Measurements from ENCODE around the gene ARPC1A.

Gene ARPC1A

DNA sequence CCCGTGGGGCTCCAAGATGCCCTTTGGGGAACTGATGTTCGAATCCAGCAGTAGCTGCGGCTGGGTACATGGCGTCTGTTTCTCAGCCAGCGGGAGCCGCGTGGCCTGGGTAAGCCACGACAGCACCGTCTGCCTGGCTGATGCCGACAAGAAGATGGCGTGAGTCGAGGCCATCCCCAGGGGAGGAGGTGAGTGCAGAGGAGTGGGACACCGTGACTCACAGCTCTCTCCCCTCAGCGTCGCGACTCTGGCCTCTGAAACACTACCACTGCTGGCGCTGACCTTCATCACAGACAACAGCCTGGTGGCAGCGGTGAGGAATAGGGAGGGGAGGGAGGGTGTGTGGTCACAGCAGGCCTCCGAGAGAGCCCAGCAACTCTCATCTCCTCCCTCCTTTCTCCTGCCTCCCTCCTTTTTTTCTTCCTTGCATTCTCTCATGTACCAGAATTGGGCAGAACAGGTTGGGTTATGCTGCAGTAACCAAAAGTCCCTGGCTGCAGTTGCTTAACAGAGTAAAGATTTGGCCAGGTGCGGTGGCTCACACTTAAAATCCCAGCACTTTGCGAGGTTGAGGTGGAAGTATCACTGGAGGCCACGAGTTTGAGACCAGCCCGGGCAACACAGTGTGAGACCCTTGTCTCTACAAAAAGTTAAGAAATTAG lies 65.4 kb downstream of the ARPC1A start:
- no peak for DNase-seq (ENCODE audit: low spot score)

DNA sequence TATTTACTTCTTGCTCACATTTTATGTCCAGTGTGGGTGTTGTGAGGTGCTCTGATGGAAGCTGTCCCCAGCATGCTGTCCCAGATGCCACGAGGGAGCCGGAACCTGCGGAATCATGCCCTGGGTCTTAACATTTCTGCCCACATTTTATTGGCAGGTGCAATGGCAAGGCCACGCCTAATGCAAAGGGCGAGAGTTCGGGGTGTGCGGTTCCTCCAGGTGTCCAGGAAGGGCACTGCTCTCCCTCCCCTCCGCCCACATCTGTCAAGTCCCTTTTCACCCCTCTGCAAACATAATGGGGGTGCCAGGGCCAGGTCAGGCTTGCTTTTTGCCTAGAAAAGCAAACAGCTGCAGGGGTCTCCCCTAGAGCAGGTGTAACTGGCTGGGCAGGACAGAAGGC lies 66.3 kb downstream of the ARPC1A start:
- no peak for DNase-seq (ENCODE audit: low spot score)

DNA sequence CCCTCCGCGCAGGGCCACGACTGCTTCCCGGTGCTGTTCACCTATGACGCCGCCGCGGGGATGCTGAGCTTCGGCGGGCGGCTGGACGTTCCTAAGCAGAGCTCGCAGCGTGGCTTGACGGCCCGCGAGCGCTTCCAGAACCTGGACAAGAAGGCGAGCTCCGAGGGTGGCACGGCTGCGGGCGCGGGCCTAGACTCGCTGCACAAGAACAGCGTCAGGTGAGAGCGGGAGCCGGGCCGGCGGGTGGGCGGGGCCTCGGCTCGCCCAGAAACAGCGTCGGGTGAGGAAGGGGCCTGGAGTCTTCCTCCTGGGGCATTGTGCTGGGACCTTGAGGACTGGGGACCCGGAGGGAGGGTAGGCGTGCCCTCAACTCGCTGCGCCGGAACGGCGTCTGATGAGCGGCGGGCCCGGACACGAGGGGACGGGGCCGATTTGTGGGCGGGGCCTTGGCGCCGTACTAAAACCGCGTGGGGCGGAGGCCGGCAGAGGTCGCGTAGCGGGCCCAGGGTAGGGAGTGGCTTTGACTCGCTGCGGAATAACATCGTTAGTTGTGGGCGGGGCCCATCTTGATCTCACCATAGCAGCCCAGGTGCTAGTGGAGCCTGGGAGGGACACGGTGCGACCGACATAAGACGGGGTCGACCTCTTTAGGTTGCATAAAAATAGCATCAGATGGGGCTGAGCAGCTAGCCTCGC lies 67.1 kb downstream of the ARPC1A start:
- DNase-seq (ENCODE audit: low spot score) = no peak

- peak; percentile 32 for DNase-seq (ENCODE audit: low spot score)
Measured at GRCh38 chr7:99393355-99394187, 67.9 kb downstream of the ARPC1A start.

DNA sequence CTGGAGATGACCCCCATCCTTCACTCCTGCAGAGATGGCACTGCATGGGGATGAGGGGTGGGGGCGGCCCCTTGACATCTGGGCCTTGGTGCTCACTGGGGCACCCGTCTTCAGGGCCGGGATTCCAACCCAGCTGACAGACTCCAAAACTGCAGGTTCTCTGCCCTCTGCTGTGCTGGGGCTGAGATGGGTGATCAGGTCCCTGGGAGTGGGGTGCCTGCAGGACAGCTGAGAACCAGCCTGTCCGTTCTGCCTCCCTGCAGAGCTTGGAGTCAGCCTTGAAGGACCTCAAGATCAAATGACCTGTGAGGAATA lies 68.4 kb downstream of the ARPC1A start:
- no peak for DNase-seq (ENCODE audit: low spot score)

- DNase-seq (ENCODE audit: low spot score) = no peak
Measured at GRCh38 chr7:99395616-99396327, 70.1 kb downstream of the ARPC1A start.

GRCh38 chr7:99396418-99397296 lies 71.0 kb downstream of the ARPC1A start:
- no peak for DNase-seq (ENCODE audit: low spot score)

GRCh38 chr7:99397297-99397983 lies 71.7 kb downstream of the ARPC1A start:
- DNase-seq (ENCODE audit: low spot score) = no peak

DNA sequence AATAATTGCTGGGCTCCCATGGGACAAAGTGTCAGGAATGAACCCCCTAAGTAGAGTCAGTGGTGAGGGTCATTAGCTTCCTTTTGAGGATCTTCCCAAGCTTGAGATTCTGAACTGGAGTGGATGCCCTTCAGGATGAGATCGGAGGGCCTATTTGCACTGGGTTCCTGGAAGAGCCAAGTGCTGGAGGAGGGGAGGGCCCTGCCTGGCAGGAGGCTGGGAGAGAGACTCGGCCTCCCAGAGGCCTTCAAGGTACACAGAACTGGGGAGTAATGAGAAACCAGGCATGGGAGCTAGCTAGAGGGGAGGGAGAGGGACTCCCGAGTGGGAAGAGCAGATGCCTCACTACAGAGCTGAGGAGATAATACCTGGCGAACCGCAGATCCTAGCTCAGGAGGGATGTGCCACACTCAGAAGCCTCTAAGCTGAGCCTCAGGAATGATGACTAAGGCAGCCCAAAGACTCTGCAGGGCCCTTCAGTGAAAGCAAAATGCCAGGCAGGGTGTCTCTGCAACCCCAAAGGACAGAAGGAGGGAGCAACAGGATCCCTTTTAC lies 73.3 kb downstream of the ARPC1A start:
- no peak for DNase-seq (ENCODE audit: low spot score)

GRCh38 chr7:99399597-99399996 lies 73.9 kb downstream of the ARPC1A start:
- DNase-seq (ENCODE audit: low spot score) = no peak

DNA sequence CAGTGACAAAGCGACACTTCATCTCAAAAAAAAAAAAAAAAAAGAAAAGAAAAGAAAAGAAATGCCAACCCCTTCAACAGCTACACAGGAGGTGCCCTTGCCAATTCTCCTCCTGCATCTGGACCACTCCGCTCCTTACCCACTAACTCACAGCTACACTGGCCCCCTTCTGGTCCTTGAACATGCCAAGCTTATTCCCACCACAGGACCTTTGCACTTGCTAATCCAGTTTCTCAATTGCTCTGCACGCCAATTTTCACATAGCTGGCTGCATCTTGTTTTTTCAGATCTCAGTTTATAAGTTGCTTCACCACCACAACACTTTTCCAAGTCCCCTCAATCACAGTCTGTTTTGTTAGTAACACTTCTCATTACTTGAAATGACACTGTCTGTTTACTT lies 77.2 kb downstream of the ARPC1A start:
- no peak for DNase-seq (ENCODE audit: low spot score)

- DNase-seq (ENCODE audit: low spot score) = no peak
Measured at GRCh38 chr7:99403764-99404163, 78.1 kb downstream of the ARPC1A start.

DNA sequence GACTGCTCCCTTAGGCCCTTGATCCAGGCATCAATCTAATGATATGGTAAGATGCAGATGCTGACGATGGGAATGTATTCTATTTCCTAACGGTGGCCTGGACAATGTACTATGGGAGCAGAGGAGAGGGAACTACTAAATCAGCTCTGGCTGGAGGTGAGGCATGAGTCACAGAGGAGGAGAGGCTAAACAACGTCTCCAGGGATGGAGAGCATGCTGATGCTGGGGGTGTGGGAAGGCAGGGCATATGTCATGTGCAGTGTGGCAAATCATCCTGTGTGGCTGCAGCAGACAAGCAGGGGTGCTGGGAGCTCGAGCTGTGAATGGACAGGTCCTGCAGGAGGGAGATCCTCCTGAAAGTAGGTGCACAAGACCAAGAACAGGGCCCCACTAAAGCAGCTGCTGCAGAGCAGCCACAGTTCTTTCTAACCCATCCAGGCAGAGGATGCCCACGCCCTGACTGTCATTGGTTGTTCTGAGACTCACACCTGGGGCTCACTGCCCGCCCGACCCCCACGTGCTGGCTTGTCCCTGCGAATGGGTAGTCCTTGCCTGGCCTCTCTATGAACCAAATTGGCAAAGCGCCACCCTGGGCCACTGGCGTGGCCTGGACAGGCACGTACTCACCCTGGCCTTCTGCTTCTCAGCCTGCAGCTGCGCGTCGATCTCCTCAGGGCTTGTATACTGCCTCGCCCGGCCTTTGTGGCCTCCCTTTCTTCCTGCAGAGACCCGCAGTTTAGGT lies 78.7 kb downstream of the ARPC1A start:
- DNase-seq (ENCODE audit: low spot score) = no peak

DNA sequence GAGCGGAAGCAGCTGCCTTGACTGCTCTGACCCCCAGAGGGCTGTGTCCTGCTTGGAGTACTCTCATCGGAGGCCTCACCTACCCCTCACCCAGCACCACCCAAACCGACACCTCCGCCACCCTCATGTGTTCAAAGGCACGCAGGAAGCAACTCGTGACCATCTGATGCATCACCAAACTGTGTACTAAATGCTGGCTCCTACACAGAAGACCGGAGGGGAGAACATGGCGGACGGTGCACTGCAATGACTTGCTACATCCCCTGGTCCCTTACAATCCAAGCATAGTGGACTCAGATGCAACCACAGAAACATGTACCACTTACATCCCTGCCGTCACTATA lies 79.3 kb downstream of the ARPC1A start:
- DNase-seq (ENCODE audit: low spot score) = no peak

- no peak for DNase-seq (ENCODE audit: low spot score)
Measured at GRCh38 chr7:99406557-99406956, 80.9 kb downstream of the ARPC1A start.

DNA sequence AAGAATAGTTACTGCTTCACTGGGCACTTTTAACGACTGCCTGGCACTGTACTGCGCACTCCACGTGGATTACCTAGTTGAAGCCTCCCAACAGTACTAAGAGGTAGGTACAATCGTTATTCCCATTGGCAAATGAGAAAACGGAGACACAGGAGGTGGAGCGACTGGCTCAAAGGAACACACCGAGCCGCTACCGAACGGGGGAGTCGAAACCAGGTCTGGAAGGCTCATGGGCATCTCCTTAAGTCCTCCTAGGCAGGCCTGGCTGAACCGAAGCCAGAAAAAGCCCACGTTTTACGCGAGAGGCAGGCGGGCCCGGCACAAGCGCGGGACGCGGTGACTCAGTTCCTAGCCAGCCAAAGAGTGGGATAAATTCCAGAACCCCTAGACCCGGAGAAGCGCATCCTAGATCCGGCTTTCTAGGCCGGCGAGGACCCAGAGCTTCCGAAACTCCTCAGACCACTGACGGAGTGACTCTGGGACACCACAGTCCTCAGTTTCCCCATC lies 82.2 kb downstream of the ARPC1A start:
- peak; percentile 59 for DNase-seq (ENCODE audit: low spot score)

GRCh38 chr7:99408379-99409191 lies 82.9 kb downstream of the ARPC1A start, which contains the start of the genes BUD31 and PDAP1:
TSS of gene BUD31 (plus strand) at chr7:99408969. CDS start at chr7:99411093, 2,124 bp downstream.
TSS of gene PDAP1 (minus strand) at chr7:99408597. CDS start at chr7:99408548, 49 bp downstream.
- DNase-seq (ENCODE audit: low spot score) = peak; percentile 94

GRCh38 chr7:99409192-99409572 lies 83.5 kb downstream of the ARPC1A start:
- no peak for DNase-seq (ENCODE audit: low spot score)

DNA sequence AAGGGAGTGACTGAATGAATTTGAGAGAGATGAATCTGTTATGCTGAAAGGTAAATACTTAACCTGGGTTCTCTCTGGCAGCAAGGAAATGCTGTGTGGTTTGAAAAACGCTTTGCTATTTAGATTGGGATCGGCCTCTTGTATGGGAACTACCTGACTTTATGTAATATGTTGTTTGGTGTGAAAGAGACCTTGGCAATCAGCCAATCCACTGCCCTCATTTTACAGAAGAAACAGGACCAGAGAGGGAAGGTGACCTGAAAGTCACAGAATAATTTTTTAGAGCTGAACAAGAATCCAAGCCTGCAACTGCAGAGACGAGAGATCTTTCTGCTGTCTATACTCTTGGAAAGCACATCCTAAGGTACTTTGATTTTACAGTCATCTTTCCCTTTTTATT lies 84.1 kb downstream of the ARPC1A start:
- no peak for DNase-seq (ENCODE audit: low spot score)
